Coronary artery (tissue), 2 donors: Measurements from ENCODE around the gene AMOTL1.
"Not testable (repeated sequence)": the region's sequence is repeated elsewhere in the genome, so short reads cannot be mapped to it uniquely, and the experiment has no call there.

ENCODE experiments used
- DNase-seq: peaks from one replicate; pipeline ENCODE4 v3.0.0-alpha.2; 2017; ENCODE audit warnings: low spot score
- H3K27ac ChIP-seq, 2 donors: fragments of 200-600 bp; sonication (generic); one replicate each; pipeline ENCODE4 v1.5.1; 2016 to 2019
- H3K4me3 ChIP-seq: fragments of 200-600 bp; sonication (generic); 2 replicates; pipeline ENCODE4 v1.5.1; 2016; ENCODE audit warnings: mild to moderate bottlenecking, moderate library complexity
- TF ChIP-seq, protein P1 (sequence below): fragments of 200-600 bp; sonication (generic); IDR thresholded peaks from one replicate; pipeline ENCODE4 v1.5.1; 2019; ENCODE audit warnings: antibody characterized with exemption

AMOTL1 gene

DNA sequence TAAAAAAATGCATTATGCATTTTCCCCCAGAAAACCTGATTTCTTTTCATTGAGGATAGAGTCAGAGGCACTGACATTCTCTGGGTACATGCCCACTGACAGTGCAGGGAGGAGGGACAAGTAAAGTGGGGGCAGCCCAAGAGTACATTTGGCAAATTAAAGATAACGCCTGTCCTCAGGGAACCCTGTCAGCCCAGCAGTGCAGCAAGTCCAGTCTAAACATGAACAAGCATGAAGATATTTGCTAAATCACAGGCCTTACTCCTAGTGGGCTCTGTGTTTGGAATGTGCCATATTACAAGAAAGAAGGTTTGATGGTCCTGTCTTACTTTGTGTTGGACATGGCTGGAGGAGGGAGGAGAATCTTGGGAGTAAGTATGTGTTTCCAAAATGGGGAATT, 37.9 kb downstream of the AMOTL1 start:
- no peak for DNase-seq
- TF ChIP-seq, protein P1, sequence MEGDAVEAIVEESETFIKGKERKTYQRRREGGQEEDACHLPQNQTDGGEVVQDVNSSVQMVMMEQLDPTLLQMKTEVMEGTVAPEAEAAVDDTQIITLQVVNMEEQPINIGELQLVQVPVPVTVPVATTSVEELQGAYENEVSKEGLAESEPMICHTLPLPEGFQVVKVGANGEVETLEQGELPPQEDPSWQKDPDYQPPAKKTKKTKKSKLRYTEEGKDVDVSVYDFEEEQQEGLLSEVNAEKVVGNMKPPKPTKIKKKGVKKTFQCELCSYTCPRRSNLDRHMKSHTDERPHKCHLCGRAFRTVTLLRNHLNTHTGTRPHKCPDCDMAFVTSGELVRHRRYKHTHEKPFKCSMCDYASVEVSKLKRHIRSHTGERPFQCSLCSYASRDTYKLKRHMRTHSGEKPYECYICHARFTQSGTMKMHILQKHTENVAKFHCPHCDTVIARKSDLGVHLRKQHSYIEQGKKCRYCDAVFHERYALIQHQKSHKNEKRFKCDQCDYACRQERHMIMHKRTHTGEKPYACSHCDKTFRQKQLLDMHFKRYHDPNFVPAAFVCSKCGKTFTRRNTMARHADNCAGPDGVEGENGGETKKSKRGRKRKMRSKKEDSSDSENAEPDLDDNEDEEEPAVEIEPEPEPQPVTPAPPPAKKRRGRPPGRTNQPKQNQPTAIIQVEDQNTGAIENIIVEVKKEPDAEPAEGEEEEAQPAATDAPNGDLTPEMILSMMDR = no peak
- H3K4me3 ChIP-seq = no peak overlapping the region
- peak overlapping the region in 1 of 2 donors; percentile 40 for H3K27ac ChIP-seq

DNA sequence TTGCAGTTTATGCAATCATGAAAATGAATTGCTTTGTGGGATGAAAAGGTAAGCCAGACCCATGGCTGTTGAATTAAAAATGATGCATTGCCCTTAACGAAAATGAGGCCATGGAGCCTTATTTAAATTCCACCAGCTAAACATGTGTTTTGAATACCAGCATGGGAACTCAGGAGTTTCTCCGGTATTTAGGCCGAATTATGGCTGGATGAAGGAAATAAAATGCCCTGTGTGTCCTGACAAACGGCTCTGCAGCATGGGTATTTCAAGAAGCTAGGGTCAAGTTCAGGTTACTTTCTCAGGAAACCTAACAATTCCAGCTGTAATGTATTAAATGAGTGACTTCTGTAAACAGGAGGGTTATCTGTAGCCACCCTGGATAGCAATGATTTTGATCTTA, 38.3 kb downstream of the AMOTL1 start:
- TF ChIP-seq, protein P1 = no peak
- no peak for DNase-seq
- Histone ChIP-seq H3K4me3 (no peak overlapping the region), H3K27ac (peak overlapping the region in 1 of 2 donors; percentile 40)

DNA sequence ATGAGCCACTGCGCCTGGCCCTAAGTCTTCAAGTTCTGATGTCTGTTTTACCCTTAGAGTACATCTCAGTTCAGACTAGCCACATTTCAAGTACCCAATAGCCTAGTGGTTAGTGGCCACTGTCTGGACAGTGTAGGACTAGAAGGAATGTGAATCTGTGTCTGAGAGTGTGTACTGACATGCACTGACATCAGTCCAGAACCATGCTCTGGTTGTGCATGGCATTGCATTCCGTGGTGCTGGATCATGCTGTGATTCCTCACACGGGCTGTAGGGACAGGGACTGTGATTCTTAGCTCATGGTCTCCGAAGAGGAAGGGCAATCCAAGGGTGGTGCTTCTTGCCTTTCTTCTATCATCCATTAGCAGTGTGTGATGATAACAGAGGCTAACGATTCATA, 41.1 kb downstream of the AMOTL1 start:
- no peak overlapping the region for H3K27ac ChIP-seq
- H3K4me3 ChIP-seq = no peak overlapping the region
- no peak for DNase-seq
- TF ChIP-seq, protein P1 = no peak

DNA sequence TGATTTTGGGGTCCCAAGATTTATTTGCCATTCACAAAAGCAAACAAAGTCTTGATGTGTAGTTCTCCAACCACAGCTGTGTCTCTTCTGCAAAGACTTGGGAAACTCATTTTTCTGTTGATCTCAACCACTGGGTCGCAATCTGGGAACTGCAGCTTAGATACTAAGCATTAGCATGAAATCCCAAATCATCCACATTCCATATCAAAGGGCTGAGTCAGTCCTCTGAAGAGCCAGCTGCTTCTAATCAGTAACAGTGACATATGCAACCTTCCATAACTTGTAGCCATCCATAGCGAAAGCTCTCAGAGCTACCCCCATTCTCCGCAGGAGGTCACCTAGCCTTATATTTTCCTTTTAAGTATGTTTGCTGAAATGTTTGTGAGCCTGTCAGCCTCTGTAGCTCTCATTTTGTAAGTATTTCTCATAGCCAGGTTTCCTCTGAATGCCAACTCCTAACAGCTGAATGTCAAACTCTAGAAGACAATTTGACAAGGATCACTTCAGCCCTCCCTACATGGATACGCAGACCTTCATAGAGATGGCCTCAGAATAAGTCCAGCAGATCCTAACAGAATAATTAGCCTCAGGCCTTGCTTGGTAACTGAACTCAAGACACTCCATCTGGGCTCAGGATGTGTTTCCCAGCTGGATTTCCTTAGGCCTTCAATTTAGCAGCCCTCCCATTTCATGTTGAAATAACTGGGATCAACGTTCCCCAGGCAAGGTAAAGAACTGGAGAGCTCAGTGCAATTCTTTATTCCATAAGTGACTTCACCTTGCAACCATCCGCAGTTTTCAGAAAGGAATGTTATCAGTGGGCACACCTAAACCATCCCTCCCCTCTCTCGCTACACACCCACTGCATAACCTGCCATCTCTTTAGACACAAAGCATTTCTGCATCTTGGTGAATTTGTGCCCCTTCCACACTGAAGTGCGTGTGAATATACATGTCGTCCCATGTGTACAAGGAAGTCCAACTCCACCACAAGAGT, 44.9 kb downstream of the AMOTL1 start:
- DNase-seq, H3K4me3 ChIP-seq, H3K27ac ChIP-seq: not testable (repeated sequence)

DNA sequence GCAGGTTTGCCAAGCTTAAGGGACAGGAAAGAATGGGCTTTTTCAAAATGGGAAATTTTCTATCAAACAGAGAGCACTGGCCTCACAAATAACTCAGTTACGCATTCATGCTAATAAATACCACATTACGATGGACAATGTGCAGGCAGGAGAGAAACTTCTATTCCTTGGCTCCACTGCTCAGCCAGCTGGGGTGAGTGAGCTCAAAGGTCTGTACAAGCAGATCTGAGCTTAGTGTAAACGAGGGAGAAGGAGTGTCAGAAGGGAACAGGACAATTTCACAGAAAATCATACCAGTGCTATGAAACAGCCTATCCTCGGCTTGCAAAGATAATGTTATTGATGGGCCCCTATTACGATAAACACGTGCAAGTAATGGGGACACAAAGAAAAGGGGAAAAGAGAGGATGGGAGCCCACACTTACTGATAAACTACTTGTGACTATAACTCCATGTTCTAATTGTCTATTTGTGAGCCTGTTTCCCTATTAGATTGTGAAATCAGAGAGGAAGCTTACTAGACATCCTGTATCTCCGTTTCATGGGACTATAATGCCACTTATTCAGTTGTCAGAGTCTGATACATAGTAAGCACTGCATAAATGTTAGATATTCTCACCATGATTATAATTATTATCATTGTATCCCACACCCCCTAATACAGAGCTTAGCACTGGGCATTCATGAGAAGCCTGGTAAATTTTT, 46.3 kb downstream of the AMOTL1 start:
- DNase-seq = no peak
- TF ChIP-seq, protein P1 = no peak
- Histone ChIP-seq H3K27ac (no peak overlapping the region), H3K4me3 (no peak overlapping the region)

DNA sequence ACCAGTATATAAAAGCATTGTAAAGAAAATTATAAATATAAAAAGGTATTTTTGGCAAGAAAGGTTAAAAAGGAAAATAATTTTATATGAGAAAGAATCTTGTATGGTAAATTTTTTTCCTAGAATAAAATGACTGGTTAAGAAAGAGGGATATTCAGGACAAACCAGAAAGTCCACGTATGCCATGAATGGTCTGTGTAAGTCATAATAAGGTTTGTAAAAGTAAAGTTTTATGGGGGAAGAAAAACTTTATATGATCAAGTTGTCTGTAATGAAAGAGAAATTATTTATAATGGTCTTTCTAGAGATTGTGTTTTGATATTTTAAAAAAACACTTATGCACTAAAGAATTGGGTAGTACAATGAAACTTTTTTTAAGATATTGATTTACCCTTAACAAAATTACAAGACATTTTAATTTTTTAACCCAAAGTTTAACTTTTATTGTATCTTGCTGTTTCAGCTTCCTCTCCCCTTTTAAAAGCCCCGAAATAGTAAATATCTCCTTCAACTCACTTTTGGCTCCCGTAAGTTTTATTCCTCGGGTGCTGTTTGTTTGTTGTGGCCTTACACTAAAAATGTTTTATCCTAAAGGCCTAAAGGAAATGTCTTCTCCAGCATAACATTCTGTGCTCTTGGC, 47.7 kb downstream of the AMOTL1 start:
- TF ChIP-seq, protein P1 = no peak

DNA sequence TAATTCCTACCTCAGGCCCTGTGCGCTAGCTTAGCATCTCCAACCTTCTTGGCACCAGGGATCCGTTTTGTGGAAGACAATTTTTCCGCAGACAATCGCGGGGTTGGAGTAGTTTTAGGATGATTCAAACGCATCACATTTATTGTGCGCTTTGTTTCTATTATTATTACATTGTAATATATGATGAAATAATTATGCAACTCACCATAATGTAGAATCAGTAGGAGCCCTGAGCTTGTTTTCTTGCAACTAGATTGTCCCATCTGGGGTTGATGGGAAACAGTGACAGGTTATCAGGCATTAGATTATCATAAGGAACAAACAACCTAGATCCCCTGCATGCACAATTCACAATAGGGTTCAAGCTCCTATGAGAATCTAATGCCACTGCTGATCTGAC, 52.3 kb downstream of the AMOTL1 start:
- H3K27ac ChIP-seq = no peak overlapping the region
- TF ChIP-seq, protein P1 = no peak
- DNase-seq = no peak

More for the DNA sequence above, 47.7 kb downstream of the AMOTL1 start:
- Histone ChIP-seq H3K27ac (no peak overlapping the region), H3K4me3 (no peak overlapping the region)
- no peak for DNase-seq

More for the DNA sequence above, 52.3 kb downstream of the AMOTL1 start:
- H3K4me3 ChIP-seq = no peak overlapping the region
